Activated naive CD4-positive, alpha-beta T cell (primary cell): Measurements from ENCODE around the gene TMEM132D.

Experiments
- DNase-seq, 4 experiments: peaks; one replicate each; lab custom pipeline; 2025; lab: John Stamatoyannopoulos, UW

Gene TMEM132D

GRCh38 chr12:129339336-129339735 lies 564.5 kb downstream of the TMEM132D start:
- no peak for DNase-seq

DNA sequence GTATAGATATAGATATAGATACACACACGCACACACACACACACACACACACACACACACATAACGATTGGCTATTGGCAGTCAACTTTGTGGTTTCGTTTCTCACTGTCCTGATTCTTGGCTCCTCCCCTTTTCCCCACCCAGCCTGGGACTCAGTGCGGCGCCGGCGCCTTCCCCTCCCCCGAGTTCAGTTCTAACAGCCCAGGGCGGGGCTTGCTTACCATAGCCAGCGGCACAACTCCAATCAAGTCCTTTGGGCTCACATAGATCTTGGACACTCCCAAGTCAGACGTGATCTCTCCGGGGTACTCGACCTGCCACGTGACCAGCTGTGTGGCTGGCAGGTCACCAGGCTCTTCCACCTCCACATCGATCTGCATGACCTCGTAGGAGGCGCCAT lies 566.4 kb downstream of the TMEM132D start:
- DNase-seq = no peak

DNA sequence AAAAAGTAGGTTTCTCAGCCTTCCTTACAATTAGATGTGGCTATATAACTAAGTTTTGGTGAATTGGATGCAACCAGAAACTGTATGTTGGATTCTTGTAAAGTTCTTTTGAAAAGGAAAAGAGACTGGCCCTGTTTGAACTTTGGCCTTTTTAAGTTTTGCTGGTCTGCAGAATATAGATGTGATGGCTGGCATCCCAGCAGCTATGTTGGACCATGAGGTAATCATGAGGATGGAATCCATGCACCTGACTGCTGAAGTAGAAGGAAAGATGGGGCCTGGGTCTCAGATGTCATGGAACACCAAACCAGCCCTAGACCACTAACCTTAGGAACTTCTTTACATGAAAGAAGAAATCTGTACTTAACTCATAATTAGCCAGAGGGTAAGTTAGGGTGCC lies 568.1 kb downstream of the TMEM132D start:
- DNase-seq = no peak

DNA sequence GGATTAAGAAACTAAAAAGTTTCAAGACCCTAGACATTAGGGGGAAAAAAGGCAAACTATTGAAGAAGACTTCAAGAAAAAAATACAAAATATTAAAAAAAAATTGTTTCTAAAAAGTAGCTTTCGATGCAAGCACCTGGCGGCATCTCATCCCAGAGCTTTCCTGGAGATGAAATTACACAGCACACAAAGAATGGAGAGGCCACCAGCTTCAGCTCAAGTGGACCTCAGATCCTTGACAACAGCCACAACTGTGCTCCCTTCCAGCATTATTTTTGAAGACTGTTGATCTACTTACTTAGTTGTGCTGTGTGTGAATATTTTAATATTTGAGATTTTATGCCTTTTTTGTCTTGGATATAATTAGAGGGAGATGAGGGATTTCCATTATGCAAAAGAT lies 571.5 kb downstream of the TMEM132D start:
- no peak for DNase-seq

DNA sequence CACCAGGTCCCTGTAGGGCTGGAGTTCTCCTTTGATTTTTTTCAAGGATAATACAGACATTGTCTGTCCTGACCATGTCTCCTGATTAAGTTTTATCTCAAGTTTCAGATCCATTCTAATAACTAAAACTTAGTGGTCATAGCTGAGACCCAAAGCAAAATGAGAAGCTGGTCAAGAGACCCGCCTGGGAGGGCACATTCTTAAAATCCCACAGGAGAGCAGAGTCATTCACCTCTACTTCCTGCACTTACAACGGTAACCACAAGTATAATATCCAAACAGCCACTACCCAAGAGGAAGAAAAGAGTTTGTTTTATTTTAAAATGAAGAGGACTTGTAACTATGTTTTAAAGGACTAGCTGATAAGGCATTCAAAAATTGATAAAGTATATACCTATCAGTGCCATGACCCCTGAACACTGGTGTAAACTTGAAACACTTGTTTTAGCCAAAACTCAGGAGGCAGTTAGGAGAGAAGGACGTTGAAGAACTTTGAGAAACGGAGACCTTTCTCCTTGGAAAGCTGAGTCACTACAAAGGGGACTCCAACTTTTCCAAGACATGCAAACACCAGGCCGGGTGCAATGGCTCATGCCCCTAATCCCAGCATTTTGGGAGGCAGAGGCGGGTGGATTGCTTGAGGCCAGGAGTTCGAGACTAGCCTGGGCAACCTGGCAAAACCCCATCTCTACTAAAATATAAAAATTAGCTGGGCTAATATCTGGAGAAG lies 572.3 kb downstream of the TMEM132D start:
- no peak for DNase-seq

- no peak for DNase-seq
Observed at GRCh38 chr12:129328235-129328634, 575.6 kb downstream of the TMEM132D start.

DNA sequence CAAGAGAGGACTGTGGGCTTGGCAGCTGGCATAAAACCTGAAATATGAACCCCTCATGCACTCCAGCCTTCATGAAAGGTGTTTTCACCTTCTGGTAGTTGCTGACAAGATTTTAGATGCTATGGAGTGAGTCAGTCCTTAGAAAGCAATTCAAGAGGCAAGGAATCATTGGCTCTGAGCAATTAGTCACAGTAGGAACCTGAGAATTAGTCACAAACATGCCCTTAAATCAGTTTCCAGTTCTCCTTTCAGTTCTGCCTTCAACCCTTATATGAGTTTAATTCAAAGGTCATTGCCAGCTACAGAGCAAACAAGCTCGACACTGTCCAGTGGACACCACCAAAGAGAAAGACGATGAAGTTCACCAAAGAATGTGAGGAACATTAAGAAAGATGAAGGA lies 578.3 kb downstream of the TMEM132D start:
- no peak for DNase-seq

GRCh38 chr12:129312048-129312447 lies 591.8 kb downstream of the TMEM132D start:
- no peak for DNase-seq

DNA sequence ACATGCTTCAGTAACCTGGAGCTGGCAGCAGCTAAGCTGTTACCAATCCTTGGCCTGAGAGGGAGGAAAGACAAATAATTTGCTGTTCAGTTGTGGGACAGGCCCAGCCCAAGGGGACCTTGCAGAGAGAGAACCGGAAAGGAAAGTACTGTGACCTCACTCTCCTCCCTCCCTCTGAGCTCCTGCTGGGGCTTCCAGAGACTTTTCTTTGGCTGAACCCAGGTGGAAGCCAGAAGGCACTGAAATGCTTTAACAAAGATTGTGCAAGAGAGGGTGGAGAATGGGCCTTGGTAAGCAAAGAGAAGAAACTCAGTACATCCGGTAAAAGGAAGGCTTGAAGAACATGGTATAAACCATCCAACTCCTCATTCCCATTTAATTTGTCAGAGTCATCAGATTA lies 593.5 kb downstream of the TMEM132D start:
- DNase-seq = no peak

GRCh38 chr12:129305851-129306250 lies 598.0 kb downstream of the TMEM132D start:
- no peak for DNase-seq

DNA sequence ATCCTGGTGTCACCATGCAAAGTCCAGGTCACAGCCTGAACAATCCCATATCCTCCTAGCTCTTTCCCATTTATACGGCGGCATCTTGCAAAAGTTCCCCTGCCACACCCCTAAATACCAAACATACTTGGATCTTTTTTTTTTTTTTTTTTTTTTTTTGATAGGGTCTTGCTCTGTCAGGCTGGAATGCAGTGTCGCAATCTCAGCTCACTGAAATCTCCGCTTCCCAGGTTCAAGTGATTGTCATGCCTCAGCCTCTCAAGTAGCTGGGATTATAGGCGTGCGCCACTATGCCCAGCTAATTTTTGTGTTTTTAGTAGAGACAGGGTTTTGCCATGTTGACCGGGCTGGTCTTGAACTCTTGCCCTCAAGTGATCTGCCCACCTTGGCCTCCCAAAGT lies 599.3 kb downstream of the TMEM132D start:
- no peak for DNase-seq

DNA sequence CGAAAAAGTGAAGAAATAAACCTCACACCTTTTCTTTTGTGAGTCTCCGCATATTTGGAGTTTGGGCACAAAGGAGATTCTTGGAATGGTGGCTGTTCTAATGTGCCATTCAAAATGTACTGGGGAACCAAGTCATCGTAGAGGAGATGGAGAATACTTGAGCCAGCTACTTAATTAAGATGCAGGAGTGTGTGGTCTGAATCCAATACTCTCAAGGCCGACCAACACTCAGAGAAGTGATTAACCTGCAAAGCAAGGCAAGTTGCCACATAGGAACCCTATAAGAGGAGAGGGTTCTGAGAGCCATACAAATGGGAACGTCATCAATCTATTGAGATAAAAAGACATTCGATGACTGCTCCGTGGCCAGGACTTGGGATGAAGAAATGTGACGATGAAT lies 603.8 kb downstream of the TMEM132D start:
- no peak for DNase-seq

DNA sequence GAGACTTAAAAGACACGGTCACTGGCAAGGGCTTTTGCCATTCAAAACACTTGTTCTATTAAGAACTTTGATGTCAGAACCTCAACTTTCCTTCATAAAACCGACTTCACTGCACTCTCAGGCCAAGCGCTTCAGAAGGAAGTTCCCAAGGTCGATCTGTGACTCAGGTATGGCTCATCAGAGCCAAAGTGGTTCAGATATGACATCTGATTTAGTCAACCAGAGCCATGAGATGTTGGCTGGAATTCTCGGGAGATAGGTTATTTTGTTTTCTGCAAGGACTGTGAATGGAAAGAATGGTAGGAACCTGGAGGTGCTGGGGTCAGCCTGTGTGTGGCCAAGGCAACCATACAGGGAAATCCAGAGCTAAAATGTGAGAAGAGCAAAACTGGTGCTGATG lies 604.9 kb downstream of the TMEM132D start:
- no peak for DNase-seq

DNA sequence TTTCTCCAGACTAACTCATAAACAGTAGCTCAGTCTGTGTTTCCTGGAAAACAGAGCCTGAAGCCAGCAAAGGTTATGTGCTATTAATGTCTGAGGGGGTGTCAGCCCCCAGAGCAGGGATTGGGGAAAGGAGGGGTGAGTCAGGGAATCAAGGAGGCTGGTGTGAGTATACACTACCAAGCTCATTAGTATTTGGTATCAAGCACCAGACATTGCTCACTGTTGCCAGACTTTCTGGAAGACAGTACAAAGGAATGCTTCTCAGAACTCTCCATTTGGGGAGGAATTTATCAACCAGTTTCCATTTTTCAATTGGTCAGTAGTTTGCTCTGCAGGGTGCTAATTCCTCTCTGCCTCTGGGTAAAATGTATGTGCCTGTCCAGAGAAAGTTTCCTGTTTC lies 607.2 kb downstream of the TMEM132D start:
- DNase-seq = no peak

DNA sequence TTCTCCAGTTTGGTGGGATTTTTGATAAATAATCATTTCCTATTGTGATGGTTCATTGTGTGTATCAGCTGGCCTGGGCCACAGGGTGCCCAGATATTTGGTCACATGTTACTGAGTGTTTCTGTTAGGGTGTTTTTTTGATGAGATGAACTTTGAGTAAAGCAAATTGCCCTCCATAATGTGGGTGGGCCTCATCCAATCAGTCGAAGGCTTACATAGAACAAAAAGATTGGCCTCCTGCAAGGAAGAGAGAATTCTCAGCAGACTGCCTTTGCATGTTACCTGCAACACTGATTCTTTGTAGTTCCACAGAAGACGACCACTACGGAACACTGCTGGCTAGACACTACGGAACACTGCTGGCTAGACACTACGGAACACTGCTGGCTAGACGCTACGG lies 609.0 kb downstream of the TMEM132D start:
- DNase-seq = no peak

DNA sequence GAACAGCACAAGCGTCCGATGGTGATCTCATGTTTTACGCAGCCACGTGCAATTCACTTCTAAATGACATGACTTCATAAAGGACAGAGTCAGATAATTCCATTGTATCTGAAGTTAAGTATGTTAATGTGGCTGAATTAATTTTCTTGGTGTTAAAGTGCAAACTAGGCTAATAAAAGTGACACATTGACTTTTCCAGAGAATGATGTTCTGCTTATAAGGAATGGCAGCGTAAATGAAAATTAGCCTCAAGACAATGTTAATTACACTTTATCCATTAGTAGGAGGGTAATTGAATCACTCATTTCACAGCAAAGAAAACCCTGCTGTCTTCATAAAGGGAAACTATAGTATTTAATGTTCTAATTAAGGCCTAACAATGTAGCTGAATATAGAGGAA lies 624.1 kb downstream of the TMEM132D start:
- DNase-seq = no peak

GRCh38 chr12:129276361-129277060 lies 627.3 kb downstream of the TMEM132D start:
- no peak for DNase-seq

DNA sequence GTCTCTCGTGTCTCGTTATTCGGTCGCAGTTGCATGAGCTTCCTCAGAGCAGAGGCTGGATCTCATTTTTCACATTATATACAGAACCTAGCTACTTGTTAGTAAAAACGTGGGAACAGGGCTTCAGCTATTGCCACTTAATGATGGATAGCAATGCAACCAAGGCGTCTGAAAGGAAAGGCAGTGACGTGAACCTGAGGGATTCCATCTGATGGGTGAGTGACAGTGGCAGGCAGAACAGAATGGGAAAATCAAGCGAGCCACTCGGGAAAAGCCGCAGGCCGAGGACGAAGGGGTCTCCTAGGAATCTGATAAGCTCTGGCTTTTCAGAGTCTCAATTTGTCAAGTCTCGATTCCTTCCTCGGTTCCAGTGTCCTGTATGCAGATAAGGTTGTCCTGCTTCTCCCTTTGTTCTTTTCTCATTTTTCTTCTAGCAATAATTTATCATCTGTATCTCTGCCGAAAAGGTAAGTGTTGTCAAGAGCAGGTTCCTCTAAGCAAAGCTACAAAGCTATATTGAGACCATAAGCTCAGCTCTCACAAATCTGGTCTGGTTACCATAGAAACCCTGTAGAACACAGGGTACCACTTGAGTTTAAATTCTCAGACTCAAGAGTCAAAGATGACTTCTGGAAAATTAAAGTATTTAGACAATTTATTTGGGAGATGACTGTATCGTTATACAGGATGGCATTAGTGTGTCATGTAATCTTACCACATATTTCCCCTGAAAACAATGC lies 633.9 kb downstream of the TMEM132D start:
- DNase-seq = no peak

GRCh38 chr12:129258781-129259318 lies 645.0 kb downstream of the TMEM132D start:
- no peak for DNase-seq

DNA sequence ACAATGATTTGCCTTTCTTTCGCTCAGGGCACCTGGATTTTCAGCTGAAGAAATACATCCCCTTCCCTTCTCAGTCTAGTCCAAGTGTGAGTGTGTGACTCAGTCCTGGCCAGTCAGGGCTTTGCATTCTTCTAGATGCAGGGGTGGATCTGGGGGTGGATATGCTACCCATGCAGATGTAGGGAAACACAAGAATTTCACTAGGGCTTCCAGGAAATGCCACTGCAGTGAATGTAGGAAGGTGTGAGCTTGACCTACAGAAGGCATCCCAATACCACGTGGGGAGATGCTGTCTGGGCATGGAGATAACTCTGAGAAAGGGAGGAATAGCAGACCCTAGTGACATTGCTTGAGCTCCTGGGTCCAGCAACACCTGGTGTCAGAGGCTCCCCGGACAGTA lies 646.3 kb downstream of the TMEM132D start:
- no peak for DNase-seq

DNA sequence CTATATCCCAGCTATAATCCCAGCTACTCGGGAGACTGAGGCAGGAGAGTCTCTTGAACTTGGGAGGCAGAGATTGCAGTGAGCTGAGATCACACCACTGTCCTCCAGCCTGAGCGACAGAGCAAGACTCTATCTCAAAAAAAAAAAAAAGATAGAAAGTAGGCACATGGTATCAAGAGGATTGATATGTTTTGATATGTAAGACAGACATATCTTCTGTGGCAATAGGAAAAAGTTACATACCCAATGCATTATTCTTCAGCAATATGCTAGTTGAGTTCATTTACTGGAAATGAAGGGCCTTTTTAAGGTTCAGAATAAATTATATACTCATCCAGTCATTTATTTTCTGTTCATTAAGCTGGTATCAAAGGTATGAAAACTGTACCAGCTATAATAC lies 657.2 kb downstream of the TMEM132D start:
- DNase-seq = no peak

GRCh38 chr12:129245769-129246168 lies 658.1 kb downstream of the TMEM132D start:
- no peak for DNase-seq

GRCh38 chr12:129241852-129242251 lies 662.0 kb downstream of the TMEM132D start:
- no peak for DNase-seq
